Measurements from ENCODE around the gene IER3. TPM values are rescaled to one million over a fixed set of nuclear protein-coding genes. Genes with fewer than 3 reads are reported as not detected.

IER3 gene
- total RNA-seq = 10 to 100 TPM; 10.8 to 69.9 (median 26.7) TPM
- 1 to 10 TPM; 2.2 to 2.8 TPM for polyA plus RNA-seq
- total RNA-seq = 26.4 reads per million, percentile 57 among the genes with 10 or more reads in this experiment

- peaks cover 0 to 11% (median 0%) of the 10 kb centered on the region in 3 experiments for H3K36me3 ChIP-seq (ENCODE audit: control insufficient read depth in 2 of 3, insufficient read depth in 3 of 3, low read length in 3 of 3)
- peaks cover 18 to 19% of the 10 kb centered on the region in 2 donors for H3K4me1 ChIP-seq (ENCODE audit: control insufficient read depth in 2 of 2, insufficient read depth in 2 of 2, low read length in 2 of 2)
- H3K9me3 ChIP-seq (ENCODE audit: control insufficient read depth in 2 of 3, low read length in 3 of 3) = no peaks in the 10 kb centered on the region
- H3K9me3 Mint-ChIP-seq = peaks cover 0 to 1% (median 0%) of the 10 kb centered on the region in 11 donors
- CTCF ChIA-PET = interaction anchor here (0.7 to 1.5 kb wide), 5 partner anchors 15 to 84 kb away, joined by 3 to 8 read pairs (median 4); no protein-coding TSS in a partner anchor
- intact Hi-C loops (cut with micrococcal nuclease) = loop anchor here (1.0 to 10.0 kb wide), 10 partner anchors 13 to 419 kb away; partner anchors contain the start of genes MRPS18B (in 1 of the 2), PPP1R10 (in 1 of the 2) and TRIM39 (in 1 of the 2)
- H3K4me3 Mint-ChIP-seq = peak within 1 kb of the TSS; percentile 84 to 100 (median 93)
- peaks cover 40 to 73% (median 59%) of the 10 kb centered on the region in 7 donors for H3K4me1 Mint-ChIP-seq
- H3K36me3 Mint-ChIP-seq = peaks cover 0 to 40% (median 7%) of the 10 kb centered on the region in 5 donors
- POLR2A ChIA-PET = interaction anchor here (0.6 to 2.1 kb wide), 10 partner anchors 19 to 140 kb away, joined by 3 to 15 read pairs (median 4); partner anchors contain the start of gene DDR1
- H3K27me3 Mint-ChIP-seq = no peaks in the 10 kb centered on the region
- DNase-seq = peak; percentile 51 to 90 (median 66)
- peak; percentile 66 for ATAC-seq
- no peaks in the 10 kb centered on the region for H3K27me3 ChIP-seq (ENCODE audit: control insufficient read depth in 2 of 2, insufficient read depth in 2 of 2, low read length in 2 of 2)
- peak within 1 kb of the TSS; percentile 84 to 98 (median 92) for H3K27ac Mint-ChIP-seq
- peak within 1 kb of the TSS; percentile 83 for H3K27ac ChIP-seq (ENCODE audit: low read depth, low read length)
- peak within 1 kb of the TSS; percentile 85 for H3K4me3 ChIP-seq (ENCODE audit: low read length)
These were observed at the start of gene IER3 for GRCh38 chr6:30744054-30744805. Gene IER3 (minus strand): TSS chr6:30744547. CDS start chr6:30744518, 29 bp downstream.

- POLR2A ChIA-PET = interaction anchor here (0.6 to 4.9 kb wide), 28 partner anchors 12 to 858 kb away, joined by 3 to 31 read pairs (median 5); partner anchors contain the start of genes IER3 and MDC1
- Histone ChIP-seq H3K36me3 (ENCODE audit: control insufficient read depth in 2 of 3, insufficient read depth in 3 of 3, low read length in 3 of 3) (no peaks in the 10 kb centered on the region), H3K4me3 (ENCODE audit: low read length) (peak overlapping the region; percentile 12), H3K27ac (ENCODE audit: low read depth, low read length) (peak overlapping the region; percentile 71), H3K27me3 (ENCODE audit: control insufficient read depth in 2 of 2, insufficient read depth in 2 of 2, low read length in 2 of 2) (no peaks in the 10 kb centered on the region), H3K9me3 (ENCODE audit: control insufficient read depth in 2 of 3, low read length in 3 of 3) (no peaks in the 10 kb centered on the region), H3K4me1 (ENCODE audit: control insufficient read depth in 2 of 2, insufficient read depth in 2 of 2, low read length in 2 of 2) (peaks cover 16 to 27% of the 10 kb centered on the region in 2 donors)
- CTCF ChIA-PET = interaction anchor here (0.7 to 1.5 kb wide), 10 partner anchors 19 to 396 kb away, joined by 3 to 8 read pairs (median 4); no protein-coding TSS in a partner anchor
- H3K36me3 Mint-ChIP-seq = peaks cover 0 to 24% (median 7%) of the 10 kb centered on the region in 5 donors
- peak in 7 of 9 donors; percentile 22 to 69 (median 57) for DNase-seq
- ATAC-seq = peak; percentile 94
- H3K27ac Mint-ChIP-seq = peak overlapping the region; percentile 90 to 99 (median 96)
- intact Hi-C loops (cut with micrococcal nuclease) = loop anchor here in 1 of 2 donors (1.0 to 2.0 kb wide), 3 partner anchors 21 to 49 kb away; partner anchors contain the start of gene IER3
- peaks cover 0 to 3% (median 0%) of the 10 kb centered on the region in 11 donors for H3K9me3 Mint-ChIP-seq
- peaks cover 29 to 72% (median 58%) of the 10 kb centered on the region in 7 donors for H3K4me1 Mint-ChIP-seq
- H3K4me3 Mint-ChIP-seq = peak overlapping the region; percentile 64 to 85 (median 78)
- no peaks in the 10 kb centered on the region for H3K27me3 Mint-ChIP-seq
These were observed 49.3 kb upstream of the IER3 start for GRCh38 chr6:30793521-30794194.

- no peaks in the 10 kb centered on the region for H3K27me3 Mint-ChIP-seq
- ATAC-seq (no peak), DNase-seq (no peak)
- H3K4me1 ChIP-seq (ENCODE audit: control insufficient read depth in 2 of 2, insufficient read depth in 2 of 2, low read length in 2 of 2) = peaks cover 20 to 30% of the 10 kb centered on the region in 2 donors
- H3K9me3 ChIP-seq (ENCODE audit: control insufficient read depth in 2 of 3, low read length in 3 of 3) = no peaks in the 10 kb centered on the region
- no peak overlapping the region for H3K4me3 ChIP-seq (ENCODE audit: low read length)
- peaks cover 0 to 20% (median 2%) of the 10 kb centered on the region in 5 donors for H3K36me3 Mint-ChIP-seq
- peaks cover 0 to 3% (median 0%) of the 10 kb centered on the region in 11 donors for H3K9me3 Mint-ChIP-seq
- H3K36me3 ChIP-seq (ENCODE audit: control insufficient read depth in 2 of 3, insufficient read depth in 3 of 3, low read length in 3 of 3) = no peaks in the 10 kb centered on the region
- CTCF ChIA-PET = interaction anchor here (0.9 to 1.5 kb wide), 5 partner anchors 11 to 311 kb away, joined by 3 to 8 read pairs (median 4); no protein-coding TSS in a partner anchor
- no peaks in the 10 kb centered on the region for H3K27me3 ChIP-seq (ENCODE audit: control insufficient read depth in 2 of 2, insufficient read depth in 2 of 2, low read length in 2 of 2)
- intact Hi-C loops (cut with micrococcal nuclease) = loop anchor here in 1 of 2 donors (1.0 to 2.0 kb wide), 3 partner anchors 22 to 48 kb away; partner anchors contain the start of gene IER3
- peaks cover 36 to 78% (median 67%) of the 10 kb centered on the region in 7 donors for H3K4me1 Mint-ChIP-seq
- H3K27ac ChIP-seq (ENCODE audit: low read depth, low read length) = no peak overlapping the region
- H3K4me3 Mint-ChIP-seq = peak overlapping the region in 9 of 10 donors; percentile 23 to 76 (median 65)
- peak overlapping the region; percentile 83 to 99 (median 93) for H3K27ac Mint-ChIP-seq
- POLR2A ChIA-PET = interaction anchor here (1.1 to 4.9 kb wide), 11 partner anchors 11 to 326 kb away, joined by 3 to 31 read pairs (median 6); partner anchors contain the start of gene IER3
These were observed 48.4 kb upstream of the IER3 start for GRCh38 chr6:30792786-30793185.

- H3K27me3 ChIP-seq (ENCODE audit: control insufficient read depth in 2 of 2, insufficient read depth in 2 of 2, low read length in 2 of 2) = no peaks in the 10 kb centered on the region
- no peaks in the 10 kb centered on the region for H3K36me3 ChIP-seq (ENCODE audit: control insufficient read depth in 2 of 3, insufficient read depth in 3 of 3, low read length in 3 of 3)
- intact Hi-C loops (cut with micrococcal nuclease) = no loop called here
- H3K4me1 Mint-ChIP-seq = peaks cover 36 to 86% (median 71%) of the 10 kb centered on the region in 7 donors
- H3K27ac Mint-ChIP-seq = peak overlapping the region in 8 of 9 donors; percentile 52 to 91 (median 67)
- no peaks in the 10 kb centered on the region for H3K27me3 Mint-ChIP-seq
- H3K9me3 Mint-ChIP-seq = peaks cover 0 to 3% (median 0%) of the 10 kb centered on the region in 11 donors
- ChIA-PET CTCF (interaction anchor here (0.6 to 1.4 kb wide), 3 partner anchors 46 to 300 kb away, joined by 3 to 4 read pairs (median 4); partner anchors contain the start of gene IER3), POLR2A (interaction anchor here (0.7 to 2.5 kb wide), 10 partner anchors 9 to 176 kb away, joined by 3 to 15 read pairs (median 4); no protein-coding TSS in a partner anchor)
- ATAC-seq (no peak), DNase-seq (no peak)
- H3K4me1 ChIP-seq (ENCODE audit: control insufficient read depth in 2 of 2, insufficient read depth in 2 of 2, low read length in 2 of 2) = peaks cover 20 to 37% of the 10 kb centered on the region in 2 donors
- H3K9me3 ChIP-seq (ENCODE audit: control insufficient read depth in 2 of 3, low read length in 3 of 3) = no peaks in the 10 kb centered on the region
- no peak overlapping the region for H3K4me3 ChIP-seq (ENCODE audit: low read length)
- peak overlapping the region in 4 of 10 donors; percentile 5 to 47 (median 21) for H3K4me3 Mint-ChIP-seq
- peaks cover 0 to 10% (median 0%) of the 10 kb centered on the region in 5 donors for H3K36me3 Mint-ChIP-seq
- no peak overlapping the region for H3K27ac ChIP-seq (ENCODE audit: low read depth, low read length)
These were observed 46.5 kb upstream of the IER3 start for GRCh38 chr6:30790724-30791383.

GRCh38 chr6:30789606-30790005 is 45.3 kb upstream of the IER3 start:
- Histone ChIP-seq H3K27me3 (ENCODE audit: control insufficient read depth in 2 of 2, insufficient read depth in 2 of 2, low read length in 2 of 2) (no peaks in the 10 kb centered on the region), H3K9me3 (ENCODE audit: control insufficient read depth in 2 of 3, low read length in 3 of 3) (no peaks in the 10 kb centered on the region), H3K4me3 (ENCODE audit: low read length) (no peak overlapping the region), H3K27ac (ENCODE audit: low read depth, low read length) (no peak overlapping the region), H3K4me1 (ENCODE audit: control insufficient read depth in 2 of 2, insufficient read depth in 2 of 2, low read length in 2 of 2) (peaks cover 19 to 35% of the 10 kb centered on the region in 2 donors), H3K36me3 (ENCODE audit: control insufficient read depth in 2 of 3, insufficient read depth in 3 of 3, low read length in 3 of 3) (no peaks in the 10 kb centered on the region)
- H3K4me1 Mint-ChIP-seq = peaks cover 33 to 79% (median 66%) of the 10 kb centered on the region in 7 donors
- H3K9me3 Mint-ChIP-seq = no peaks in the 10 kb centered on the region
- no peaks in the 10 kb centered on the region for H3K27me3 Mint-ChIP-seq
- CTCF ChIA-PET = interaction anchor here (1.0 to 1.1 kb wide), 2 partner anchors 31 to 67 kb away, joined by 3 read pairs; no protein-coding TSS in a partner anchor
- POLR2A ChIA-PET = interaction anchor here (0.9 to 2.1 kb wide), 4 partner anchors 9 to 752 kb away, joined by 3 to 7 read pairs (median 6); partner anchors contain the start of gene DDX39B
- no peak for DNase-seq
- no peak for ATAC-seq
- peaks cover 0 to 2% (median 0%) of the 10 kb centered on the region in 5 donors for H3K36me3 Mint-ChIP-seq
- intact Hi-C loops (cut with micrococcal nuclease) = loop anchor here in 1 of 2 donors (2.0 kb wide), 1 partner anchor 25 kb away; no protein-coding TSS in a partner anchor
- peak overlapping the region in 5 of 9 donors; percentile 8 to 73 (median 48) for H3K27ac Mint-ChIP-seq
- H3K4me3 Mint-ChIP-seq = peak overlapping the region in 2 of 10 donors; percentile 23 to 65
